PFSK-1 (cell line): ENCODE data around the gene MAP2K5.

ENCODE experiments used
- FOXP2 ChIP-seq: optimal IDR thresholded peaks from 2 replicates; pipeline ENCODE3; 2011; ENCODE audit warnings: borderline replicate concordance, control low read depth, inconsistent platforms; ENCODE audit not compliant: insufficient read depth; ENCODE audit errors: extremely low read length, extremely low read depth
- POLR2AphosphoS5 ChIP-seq: IDR thresholded peaks from 2 replicates; pipeline ENCODE4 v1.6.1; 2012; ENCODE audit warnings: low read depth, mild to moderate bottlenecking, control low read depth, low read length, moderate library complexity
- SIN3A ChIP-seq: IDR thresholded peaks from 2 replicates; pipeline ENCODE4 v1.6.1; 2012; ENCODE audit warnings: mild to moderate bottlenecking, low read length, moderate library complexity, borderline replicate concordance; ENCODE audit not compliant: insufficient read depth
- TAF1 ChIP-seq: IDR thresholded peaks from 2 replicates; pipeline ENCODE4 v1.6.1; 2012; ENCODE audit warnings: low read length, control low read depth, borderline replicate concordance; ENCODE audit not compliant: insufficient read depth
- TF ChIP-seq, protein P1 (sequence below), 2 experiments: IDR thresholded peaks; 2 replicates each; pipeline versions ENCODE4 v1.6.1 to v1.8.0; 2011 to 2012; ENCODE audit warnings: low read depth in 2 of 2, low read length in 2 of 2, control low read depth in 1 of 2, inconsistent platforms in 1 of 2, mild to moderate bottlenecking in 1 of 2, moderate library complexity in 1 of 2; ENCODE audit not compliant: insufficient read depth in 1 of 2

Gene MAP2K5

DNA sequence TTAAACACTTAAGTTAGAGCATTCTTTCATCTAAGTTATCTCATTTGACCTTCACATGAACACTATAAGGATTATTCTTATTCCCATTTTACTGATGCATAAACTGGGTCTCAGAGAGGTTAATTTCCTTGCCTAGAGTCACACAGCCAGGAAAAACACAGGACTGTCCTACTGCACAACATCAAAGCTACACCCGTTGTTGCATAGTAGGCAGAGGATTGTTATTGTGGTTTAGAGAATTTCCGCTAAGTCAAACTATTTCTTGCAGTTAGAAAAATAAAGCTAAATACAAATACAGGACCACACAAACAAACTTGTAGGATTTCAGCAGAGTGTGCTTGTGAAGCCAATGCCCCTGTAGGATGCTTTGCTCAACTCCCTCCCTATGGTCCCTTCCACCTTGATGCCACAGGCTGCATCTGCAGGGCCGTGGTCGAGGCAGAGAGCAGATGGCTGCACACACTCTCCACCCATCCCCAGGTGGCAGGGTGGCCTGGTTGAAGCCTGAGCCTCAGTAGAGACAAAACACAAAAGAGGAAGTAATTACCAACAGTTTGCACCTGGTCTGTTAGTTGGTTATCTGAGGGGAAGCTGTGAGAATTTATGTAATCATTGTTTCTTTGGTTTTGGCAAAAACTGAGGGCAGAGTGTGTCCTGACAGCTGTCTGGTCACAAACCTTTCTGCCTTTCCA, 241.7 kb downstream of the MAP2K5 start:
- TF ChIP-seq POLR2AphosphoS5 (no peak), TAF1 (no peak), SIN3A (no peak), FOXP2 (no peak)
- TF ChIP-seq, protein P1, sequence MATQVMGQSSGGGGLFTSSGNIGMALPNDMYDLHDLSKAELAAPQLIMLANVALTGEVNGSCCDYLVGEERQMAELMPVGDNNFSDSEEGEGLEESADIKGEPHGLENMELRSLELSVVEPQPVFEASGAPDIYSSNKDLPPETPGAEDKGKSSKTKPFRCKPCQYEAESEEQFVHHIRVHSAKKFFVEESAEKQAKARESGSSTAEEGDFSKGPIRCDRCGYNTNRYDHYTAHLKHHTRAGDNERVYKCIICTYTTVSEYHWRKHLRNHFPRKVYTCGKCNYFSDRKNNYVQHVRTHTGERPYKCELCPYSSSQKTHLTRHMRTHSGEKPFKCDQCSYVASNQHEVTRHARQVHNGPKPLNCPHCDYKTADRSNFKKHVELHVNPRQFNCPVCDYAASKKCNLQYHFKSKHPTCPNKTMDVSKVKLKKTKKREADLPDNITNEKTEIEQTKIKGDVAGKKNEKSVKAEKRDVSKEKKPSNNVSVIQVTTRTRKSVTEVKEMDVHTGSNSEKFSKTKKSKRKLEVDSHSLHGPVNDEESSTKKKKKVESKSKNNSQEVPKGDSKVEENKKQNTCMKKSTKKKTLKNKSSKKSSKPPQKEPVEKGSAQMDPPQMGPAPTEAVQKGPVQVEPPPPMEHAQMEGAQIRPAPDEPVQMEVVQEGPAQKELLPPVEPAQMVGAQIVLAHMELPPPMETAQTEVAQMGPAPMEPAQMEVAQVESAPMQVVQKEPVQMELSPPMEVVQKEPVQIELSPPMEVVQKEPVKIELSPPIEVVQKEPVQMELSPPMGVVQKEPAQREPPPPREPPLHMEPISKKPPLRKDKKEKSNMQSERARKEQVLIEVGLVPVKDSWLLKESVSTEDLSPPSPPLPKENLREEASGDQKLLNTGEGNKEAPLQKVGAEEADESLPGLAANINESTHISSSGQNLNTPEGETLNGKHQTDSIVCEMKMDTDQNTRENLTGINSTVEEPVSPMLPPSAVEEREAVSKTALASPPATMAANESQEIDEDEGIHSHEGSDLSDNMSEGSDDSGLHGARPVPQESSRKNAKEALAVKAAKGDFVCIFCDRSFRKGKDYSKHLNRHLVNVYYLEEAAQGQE (IDR thresholded peaks at IDR 0.05; ENCODE audit: insufficient read depth in 1 of 2, low read depth in 2 of 2, low read length in 2 of 2): no peak

DNA sequence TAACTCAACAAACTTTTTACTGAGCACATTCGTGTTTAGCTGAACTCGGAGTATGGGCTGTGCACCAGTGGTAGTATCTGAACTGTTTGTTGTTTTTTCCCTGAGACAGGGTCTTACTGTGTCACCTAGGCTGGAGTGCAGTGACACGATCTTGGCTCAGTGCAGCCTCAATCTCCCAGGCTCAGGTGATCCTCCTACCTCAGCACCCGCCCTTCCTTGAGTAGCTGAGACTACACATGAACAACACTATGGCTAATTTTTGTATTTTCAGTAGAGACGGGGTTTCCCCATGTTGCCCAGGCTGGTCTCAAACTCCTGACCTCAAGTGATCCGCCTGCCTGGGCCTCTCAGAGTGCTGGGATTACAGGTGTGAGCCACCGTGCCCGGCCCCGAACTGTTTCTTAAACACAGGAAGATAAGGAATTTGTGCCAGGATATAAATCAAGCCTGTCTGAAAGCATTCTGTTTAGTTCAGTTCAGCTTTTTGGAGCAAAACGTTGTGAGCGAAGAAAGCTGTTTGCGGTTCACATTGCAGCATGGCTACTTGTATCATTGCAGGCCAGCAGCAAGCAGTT, 242.4 kb downstream of the MAP2K5 start:
- TF ChIP-seq SIN3A: no peak
- no peak for TF ChIP-seq FOXP2
- TF ChIP-seq, protein P1 (IDR thresholded peaks at IDR 0.05; ENCODE audit: insufficient read depth in 1 of 2, low read depth in 2 of 2, low read length in 2 of 2): no peak
- TF ChIP-seq POLR2AphosphoS5: no peak
- no peak for TF ChIP-seq TAF1

DNA sequence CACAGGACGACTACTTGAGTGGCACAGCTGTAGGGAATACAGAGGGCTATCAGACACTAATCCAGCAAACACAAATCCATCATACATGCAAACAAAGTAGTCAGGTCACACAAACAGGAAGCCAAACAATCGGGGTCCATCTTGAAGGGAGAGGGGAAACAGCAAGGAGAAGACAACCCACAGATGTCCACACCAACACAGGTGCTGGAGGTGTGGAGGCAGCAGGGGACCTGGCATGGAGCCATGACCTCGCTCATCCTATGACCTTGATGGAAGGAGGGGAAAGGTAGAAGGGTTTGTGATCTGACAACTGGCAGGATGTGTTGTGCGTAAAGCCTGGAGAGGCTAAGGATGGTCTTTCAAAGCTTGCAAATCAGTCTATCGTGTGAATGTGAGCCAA, 242.9 kb downstream of the MAP2K5 start:
- TF ChIP-seq FOXP2 (no peak), SIN3A (no peak), POLR2AphosphoS5 (no peak), TAF1 (no peak)
- TF ChIP-seq, protein P1 (IDR thresholded peaks at IDR 0.05; ENCODE audit: insufficient read depth in 1 of 2, low read depth in 2 of 2, low read length in 2 of 2): no peak

DNA sequence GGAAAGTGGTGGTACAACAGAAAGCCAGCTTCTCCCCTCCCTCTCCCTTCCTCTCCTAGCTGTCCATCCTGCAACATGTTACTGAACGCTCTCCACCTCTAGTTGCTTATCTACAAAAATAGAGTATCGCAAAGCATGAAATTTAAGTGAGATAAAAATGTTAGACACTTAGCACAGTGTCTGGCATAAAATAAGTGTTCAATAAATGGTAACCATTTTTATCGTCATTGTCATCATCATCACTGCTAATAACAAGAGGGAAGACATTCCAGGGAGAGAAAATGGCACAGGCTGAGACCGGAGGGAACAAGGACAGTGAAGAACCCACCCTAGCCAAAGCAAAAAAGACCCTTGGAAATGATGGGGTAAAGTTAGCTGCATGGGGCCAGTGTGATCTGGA, 244.1 kb downstream of the MAP2K5 start:
- TF ChIP-seq TAF1: no peak
- TF ChIP-seq FOXP2: no peak
- TF ChIP-seq POLR2AphosphoS5: no peak
- no peak for TF ChIP-seq SIN3A
- TF ChIP-seq, protein P1 (IDR thresholded peaks at IDR 0.05; ENCODE audit: insufficient read depth in 1 of 2, low read depth in 2 of 2, low read length in 2 of 2): no peak

DNA sequence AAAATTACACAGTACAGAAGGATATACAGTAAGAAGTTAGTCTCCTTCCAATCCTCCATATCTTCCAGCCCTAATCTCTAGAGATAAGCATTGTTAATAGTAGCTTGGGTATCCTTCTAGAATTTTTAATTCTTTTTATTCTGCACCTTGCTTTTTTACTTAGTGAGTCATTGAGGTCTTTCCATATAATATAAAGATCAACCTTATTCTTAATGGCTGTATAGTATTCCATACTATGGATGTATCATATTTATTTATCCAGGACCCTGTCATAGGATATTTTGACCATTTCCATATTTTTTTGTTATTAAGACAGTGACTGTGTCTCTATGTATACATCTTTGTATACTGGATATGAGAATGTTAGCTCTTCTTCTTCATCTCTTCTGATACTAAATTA, 246.5 kb downstream of the MAP2K5 start:
- TF ChIP-seq POLR2AphosphoS5 (no peak), TAF1 (no peak)
